NCI-H748 treated with DMSO at 0.1 percent for 48 hours (cell line): ENCODE measurements around the gene CTNNAL1.

ENCODE experiments used
- DNase-seq: peaks from one replicate; lab custom pipeline; 2025; lab: John Stamatoyannopoulos, UW

Gene CTNNAL1

GRCh38 chr9:109028457-109028856, 15.2 kb upstream of the CTNNAL1 start:
- no peak for DNase-seq

GRCh38 chr9:109027176-109027575, 13.9 kb upstream of the CTNNAL1 start:
- DNase-seq, result no peak

GRCh38 chr9:109026306-109026705, 13.0 kb upstream of the CTNNAL1 start:
- DNase-seq, result no peak

GRCh38 chr9:109022873-109023272, 9.6 kb upstream of the CTNNAL1 start:
- no peak for DNase-seq

DNA sequence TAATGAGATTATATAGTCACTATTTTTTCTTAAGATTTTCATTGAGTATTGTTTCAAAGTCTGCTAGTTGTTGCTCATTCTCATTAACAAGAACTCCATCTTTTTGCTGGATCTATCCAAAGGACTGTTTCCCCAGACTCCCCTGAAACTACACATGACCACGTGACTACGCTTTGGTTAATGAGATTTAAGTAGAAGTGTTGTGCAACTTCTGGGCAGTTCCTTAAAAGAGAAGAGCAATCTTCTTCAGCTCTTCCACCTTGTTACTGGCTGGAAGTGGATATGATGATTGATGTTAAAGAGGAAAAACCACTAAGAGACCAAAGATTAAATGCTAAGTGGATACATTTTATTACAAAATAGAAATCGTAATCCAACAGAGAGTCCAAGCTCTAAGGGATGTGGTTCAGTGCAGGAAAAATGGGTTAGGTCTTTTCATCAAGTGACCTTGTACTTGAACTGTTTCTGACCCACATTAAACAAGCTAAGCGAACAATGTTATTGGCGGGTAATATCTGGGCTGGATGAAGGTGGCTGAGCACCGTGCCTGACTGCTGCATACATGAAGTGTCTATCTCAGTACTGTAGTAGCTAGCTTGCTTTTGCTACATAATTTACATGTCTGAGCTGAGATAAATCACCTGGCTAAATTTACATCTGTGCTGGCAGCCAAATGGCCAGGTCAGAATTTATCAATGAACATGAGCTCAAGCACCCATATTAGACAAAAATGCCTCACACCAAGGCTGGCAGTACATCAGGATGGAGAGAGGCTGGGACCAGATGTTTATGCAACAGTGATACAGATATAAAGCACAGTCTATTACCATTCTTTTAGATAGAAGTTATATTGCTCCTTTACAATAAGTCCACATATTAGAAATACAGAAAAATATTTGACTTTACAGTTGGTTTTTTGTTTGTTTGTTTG, 7.5 kb upstream of the CTNNAL1 start:
- DNase-seq, result no peak

GRCh38 chr9:109020113-109020512, 6.8 kb upstream of the CTNNAL1 start:
- no peak for DNase-seq

GRCh38 chr9:109019420-109019819, 6.1 kb upstream of the CTNNAL1 start:
- DNase-seq, result no peak

GRCh38 chr9:109017493-109017892, 4.2 kb upstream of the CTNNAL1 start:
- no peak for DNase-seq

- no peak for DNase-seq
These were observed 3.8 kb upstream of the CTNNAL1 start for GRCh38 chr9:109017061-109017460.

- DNase-seq, result no peak
These were observed 2.8 kb upstream of the CTNNAL1 start for GRCh38 chr9:109016132-109016531.

DNA sequence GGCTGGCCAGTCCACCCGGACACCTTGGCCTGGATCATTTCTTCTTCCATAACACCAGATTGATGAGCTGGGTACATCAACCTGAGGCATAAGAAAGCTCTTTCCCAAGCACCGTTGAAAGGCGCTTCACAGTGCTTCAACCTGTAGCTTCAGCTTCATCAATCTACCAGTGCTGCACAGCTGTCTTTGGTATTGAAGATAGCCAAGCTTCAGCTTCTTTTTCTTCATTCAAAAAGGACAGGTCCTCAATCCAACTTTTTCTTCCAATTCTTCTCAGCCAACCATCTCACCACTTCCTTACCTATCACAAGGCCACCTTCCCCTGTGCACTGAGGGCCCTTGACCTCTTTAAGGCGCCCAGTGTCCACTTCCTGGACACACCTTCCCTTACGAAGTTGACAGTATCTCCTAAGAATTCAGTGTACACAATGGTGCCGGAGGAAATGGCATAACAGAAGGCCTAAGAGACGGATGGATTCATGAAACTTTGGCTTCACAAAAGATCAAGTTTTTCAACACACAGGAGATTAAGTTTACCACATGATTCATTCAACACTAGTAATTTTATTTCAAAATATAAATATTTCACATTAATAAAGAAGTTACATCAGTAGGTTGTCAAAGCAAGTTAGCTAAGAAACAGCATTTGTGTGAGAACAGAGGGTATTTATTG, 1.4 kb upstream of the CTNNAL1 start:
- DNase-seq, result no peak

DNA sequence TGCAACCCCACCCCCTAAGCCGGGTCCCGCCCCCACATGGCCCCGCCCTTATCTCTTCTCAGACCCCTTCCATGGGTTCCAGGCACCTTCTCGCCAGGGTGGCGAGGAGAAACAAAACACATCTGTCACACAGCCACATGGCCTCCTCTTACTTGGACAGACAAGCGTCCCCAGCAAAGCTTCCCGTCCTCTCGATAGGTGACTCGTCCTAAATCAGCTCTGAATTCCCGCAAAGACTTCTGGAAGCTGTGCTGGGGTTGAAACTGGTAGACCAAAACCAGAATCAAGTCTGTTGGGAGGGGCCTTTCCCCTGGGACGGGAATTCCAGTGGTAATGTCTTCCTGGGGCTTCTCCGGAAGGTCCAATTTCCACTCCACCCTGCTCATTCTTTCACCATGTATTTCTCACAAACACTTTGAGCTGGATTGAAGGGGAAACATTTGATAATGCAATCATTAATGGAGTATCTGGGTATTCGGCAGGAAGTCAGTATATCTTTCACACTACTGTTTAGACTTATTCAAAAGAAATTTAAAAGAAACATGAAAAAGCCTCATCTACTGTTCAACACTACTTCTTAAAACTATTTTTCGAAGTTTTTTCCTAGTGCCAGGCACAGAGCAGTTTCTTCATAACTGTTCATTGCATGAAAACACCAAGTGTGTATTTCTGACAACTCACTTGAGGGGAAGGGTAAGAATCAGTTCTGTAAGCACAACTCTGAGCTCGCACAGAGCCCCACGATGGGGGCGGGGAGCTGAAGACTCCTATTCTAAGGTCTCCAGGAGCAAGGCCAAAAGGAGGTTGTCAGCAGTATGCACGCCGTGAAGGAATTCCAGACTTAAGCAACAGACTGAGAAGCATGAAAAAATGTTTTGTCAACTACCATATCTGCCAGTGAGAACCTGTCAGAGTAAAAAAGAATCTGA, 644 bp upstream of the CTNNAL1 start:
- no peak for DNase-seq

DNA sequence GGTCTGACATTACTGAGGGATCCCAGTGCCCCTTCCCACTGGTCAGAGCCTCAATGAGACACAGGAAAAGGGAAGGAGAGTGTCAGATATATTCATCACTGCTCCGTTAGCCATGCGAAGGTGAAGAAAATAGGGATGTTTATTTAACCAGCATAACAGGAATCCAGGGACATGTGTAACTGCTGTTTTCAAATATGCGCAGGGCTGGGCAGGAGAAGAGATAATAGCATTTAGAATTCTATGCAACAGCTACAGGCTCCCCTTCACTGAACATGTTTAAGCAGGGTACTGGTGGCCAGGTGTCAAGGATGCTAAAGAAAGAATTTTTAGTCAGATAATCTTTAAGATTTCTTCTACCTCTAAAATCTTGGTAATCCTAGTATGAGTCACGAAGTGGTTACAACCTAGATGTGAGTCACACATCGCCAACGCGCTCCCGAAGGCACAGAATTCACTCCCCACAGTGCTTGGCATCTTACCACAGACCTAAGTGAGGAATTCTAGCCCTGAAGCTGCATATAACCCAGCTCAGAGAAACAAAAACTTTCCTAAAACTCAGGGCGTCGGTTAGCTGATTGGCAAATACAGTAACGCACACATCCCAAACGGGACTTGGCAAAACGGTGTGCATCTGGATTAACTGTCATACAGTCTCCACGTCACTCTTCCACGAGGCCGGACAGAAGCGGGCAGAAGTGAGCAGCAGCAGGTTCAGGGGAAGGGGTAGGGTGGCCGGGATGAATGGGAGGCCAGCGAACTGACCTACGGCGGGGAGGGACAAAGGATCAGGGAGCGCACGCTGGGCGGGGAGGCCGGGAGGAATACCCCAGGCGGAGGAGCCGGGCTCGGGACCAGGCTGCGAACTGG, 1.1 kb downstream of the CTNNAL1 start:
- no peak for DNase-seq

- no peak for DNase-seq
These were observed 2.0 kb downstream of the CTNNAL1 start for GRCh38 chr9:109011231-109011671.

- DNase-seq, result peak; percentile 11
These were observed 2.6 kb downstream of the CTNNAL1 start for GRCh38 chr9:109010746-109011145.

DNA sequence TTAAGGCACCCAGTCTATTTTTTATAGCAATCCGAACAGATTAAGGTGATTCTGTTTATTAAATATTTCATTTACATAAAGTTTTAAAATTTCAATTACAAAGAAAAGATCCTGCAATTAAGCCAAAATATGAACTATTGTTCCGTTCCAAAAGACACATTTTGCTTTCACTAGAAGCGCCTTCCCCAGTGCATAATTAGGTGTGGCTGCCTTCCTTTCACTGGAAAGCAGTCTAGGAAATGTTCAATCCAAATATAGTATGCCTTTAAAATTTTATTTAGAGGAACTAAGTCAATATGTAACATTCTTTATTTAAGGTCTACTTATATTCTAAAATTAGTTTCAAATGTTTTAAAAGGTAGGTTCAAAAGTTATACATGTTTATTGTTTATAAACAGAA, 7.6 kb downstream of the CTNNAL1 start:
- DNase-seq, result no peak

DNA sequence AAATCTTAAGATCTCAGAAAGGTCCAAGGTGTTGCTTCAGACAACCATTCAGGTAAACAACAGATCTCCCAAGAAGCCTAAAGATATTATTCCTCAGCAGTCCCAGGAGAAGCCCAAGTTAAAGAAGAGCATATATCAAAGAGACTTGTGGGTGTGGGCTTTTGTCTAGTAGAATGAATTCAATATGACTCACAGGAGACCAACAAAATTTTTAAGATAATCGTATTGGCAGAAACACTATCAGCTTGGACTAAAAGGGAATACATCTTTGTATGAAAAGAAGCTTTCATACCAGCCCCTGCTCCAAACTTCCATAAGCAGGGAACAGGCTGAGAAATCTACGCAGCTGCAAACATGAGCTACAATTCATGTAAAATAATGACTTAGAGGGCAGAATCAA, 10.2 kb downstream of the CTNNAL1 start:
- DNase-seq, result no peak

- no peak for DNase-seq
These were observed 11.2 kb downstream of the CTNNAL1 start for GRCh38 chr9:109002141-109002540.

- DNase-seq, result no peak
These were observed 12.0 kb downstream of the CTNNAL1 start for GRCh38 chr9:109001275-109001676.

GRCh38 chr9:108997112-108997511, 16.2 kb downstream of the CTNNAL1 start:
- no peak for DNase-seq

GRCh38 chr9:108996643-108997042, 16.7 kb downstream of the CTNNAL1 start:
- peak; percentile 46 for DNase-seq
